ES-I3 (cell line): ENCODE results near the gene NELL1.

Experiments used
- H3K36me3 ChIP-seq: 2 replicates; pipeline ENCODE4 v1.6.1; 2013; ENCODE audit warnings: mild to moderate bottlenecking, low read length, control low read depth, moderate library complexity; ENCODE audit not compliant: insufficient read depth
- H3K4me1 ChIP-seq: 2 replicates; pipeline ENCODE4 v1.6.1; 2013; ENCODE audit warnings: mild to moderate bottlenecking, control low read depth, low read length; ENCODE audit not compliant: insufficient read depth
- H3K9ac ChIP-seq: 2 replicates; pipeline ENCODE4 v1.6.1; 2013; ENCODE audit warnings: low read depth, mild to moderate bottlenecking, low read length, moderate library complexity
- H3K9me3 ChIP-seq: 2 replicates; pipeline ENCODE4 v1.6.1; 2013; ENCODE audit warnings: mild to moderate bottlenecking, low read length, moderate library complexity; ENCODE audit not compliant: control insufficient read depth, insufficient read depth

NELL1 gene

DNA sequence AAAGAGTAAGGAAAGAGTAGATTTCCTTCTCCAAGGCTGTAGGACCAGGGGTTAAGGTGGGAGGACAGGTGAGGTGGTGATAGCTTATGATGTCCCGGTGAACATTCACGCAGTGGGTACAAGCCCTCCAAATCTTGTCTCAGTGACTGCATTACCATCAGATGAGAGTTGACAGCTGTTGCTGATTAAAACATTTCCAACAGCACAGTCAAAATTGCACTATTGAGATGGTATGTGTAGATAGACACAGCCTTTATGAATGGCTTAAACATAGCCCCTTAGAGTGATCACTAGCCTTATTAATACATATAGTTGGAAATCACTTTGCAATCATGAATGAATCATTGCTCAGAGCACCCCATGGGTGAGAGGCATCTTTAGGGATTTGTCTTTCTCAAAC lies 7.3 kb downstream of the NELL1 start:
- H3K9ac ChIP-seq: no peak overlapping the region
- no peaks in the 10 kb centered on the region for H3K4me1 ChIP-seq
- no peaks in the 10 kb centered on the region for H3K36me3 ChIP-seq
- H3K9me3 ChIP-seq: no peaks in the 10 kb centered on the region

DNA sequence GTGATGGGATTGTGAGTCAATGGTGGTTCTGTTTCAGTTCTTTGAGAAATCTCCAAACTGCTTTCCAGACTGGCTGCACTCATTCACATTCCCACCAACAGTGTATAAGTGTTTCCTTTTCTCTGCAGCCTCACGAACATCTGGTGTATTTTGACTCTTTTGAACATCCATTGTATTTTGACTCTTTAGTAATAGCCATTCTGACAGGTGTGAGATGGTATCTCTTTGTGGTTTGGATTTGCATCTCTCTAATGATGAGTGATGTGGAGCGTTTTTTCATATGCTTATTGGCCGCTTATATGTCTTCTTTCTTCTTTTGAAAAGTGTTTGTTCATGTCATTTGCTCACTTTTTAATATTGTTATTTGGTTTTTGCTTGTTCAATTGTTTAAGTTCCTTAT lies 19.4 kb downstream of the NELL1 start:
- H3K4me1 ChIP-seq: no peaks in the 10 kb centered on the region
- H3K9me3 ChIP-seq: no peaks in the 10 kb centered on the region
- no peaks in the 10 kb centered on the region for H3K36me3 ChIP-seq
- no peak overlapping the region for H3K9ac ChIP-seq

DNA sequence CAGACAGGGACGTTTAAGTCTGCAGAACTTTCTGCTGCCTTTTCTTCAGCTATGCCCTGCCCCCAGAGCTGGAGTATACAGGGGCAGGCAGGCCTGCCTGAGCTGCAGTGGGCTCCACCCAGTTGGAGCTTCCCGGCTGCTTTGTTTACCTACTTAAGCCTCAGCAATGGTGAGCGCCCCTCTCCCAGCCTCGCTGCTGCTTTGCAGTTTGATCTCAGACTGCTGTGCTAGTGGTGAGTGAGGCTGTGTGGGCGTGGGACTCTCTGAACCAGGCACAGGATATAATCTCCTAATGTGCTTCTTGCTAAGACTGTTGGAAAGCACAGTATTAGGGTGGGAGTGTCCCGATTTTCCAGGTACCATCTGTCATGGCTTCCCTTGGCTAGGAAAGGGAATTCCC lies 38.5 kb downstream of the NELL1 start:
- no peaks in the 10 kb centered on the region for H3K36me3 ChIP-seq

GRCh38 chr11:20712912-20713311 lies 43.5 kb downstream of the NELL1 start:
- H3K36me3 ChIP-seq: no peaks in the 10 kb centered on the region
- no peaks in the 10 kb centered on the region; the same call in 1 of the 2 replicates for H3K9me3 ChIP-seq
- no peak overlapping the region for H3K9ac ChIP-seq
- H3K4me1 ChIP-seq: no peaks in the 10 kb centered on the region

More for the DNA sequence above, 38.5 kb downstream of the NELL1 start:
- Histone ChIP-seq H3K9me3 (no peaks in the 10 kb centered on the region), H3K9ac (no peak overlapping the region), H3K4me1 (no peaks in the 10 kb centered on the region)

GRCh38 chr11:20715464-20715863 lies 46.1 kb downstream of the NELL1 start:
- Histone ChIP-seq H3K9ac (no peak overlapping the region), H3K4me1 (no peaks in the 10 kb centered on the region), H3K36me3 (no peaks in the 10 kb centered on the region), H3K9me3 (no peaks in the 10 kb centered on the region; the same call in 1 of the 2 replicates)

GRCh38 chr11:20715931-20716330 lies 46.5 kb downstream of the NELL1 start:
- H3K36me3 ChIP-seq: no peaks in the 10 kb centered on the region
- no peak overlapping the region for H3K9ac ChIP-seq
- H3K9me3 ChIP-seq: no peaks in the 10 kb centered on the region; the same call in 1 of the 2 replicates
- H3K4me1 ChIP-seq: no peaks in the 10 kb centered on the region

GRCh38 chr11:20719821-20720220 lies 50.4 kb downstream of the NELL1 start:
- Histone ChIP-seq H3K9me3 (no peaks in the 10 kb centered on the region), H3K9ac (no peak overlapping the region), H3K4me1 (no peaks in the 10 kb centered on the region), H3K36me3 (no peaks in the 10 kb centered on the region)

DNA sequence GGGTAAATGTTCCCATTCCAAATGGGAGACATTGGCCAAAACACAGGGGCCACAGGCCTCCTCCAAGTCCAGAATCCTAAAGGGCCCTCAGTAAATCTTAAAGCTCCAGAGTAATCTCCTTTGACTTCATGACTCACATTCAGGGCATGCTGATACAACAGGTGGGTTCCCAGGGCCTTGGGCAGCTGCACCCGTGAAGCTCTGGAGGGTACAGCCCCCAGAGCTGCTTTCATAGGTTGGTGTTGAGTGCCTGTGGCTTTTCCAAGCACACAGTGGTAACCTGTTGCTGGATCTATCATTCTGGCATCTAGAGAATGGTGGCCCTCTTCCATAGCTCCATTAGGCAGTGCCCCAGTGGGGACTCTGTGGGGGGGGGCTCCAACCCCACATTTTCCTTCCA lies 54.0 kb downstream of the NELL1 start:
- H3K36me3 ChIP-seq: no peaks in the 10 kb centered on the region

GRCh38 chr11:20729597-20730105 lies 60.3 kb downstream of the NELL1 start:
- Histone ChIP-seq H3K36me3 (no peaks in the 10 kb centered on the region), H3K4me1 (no peaks in the 10 kb centered on the region), H3K9ac (no peak overlapping the region), H3K9me3 (no peaks in the 10 kb centered on the region)

More for the DNA sequence above, 54.0 kb downstream of the NELL1 start:
- H3K9me3 ChIP-seq: no peaks in the 10 kb centered on the region
- no peak overlapping the region for H3K9ac ChIP-seq
- no peaks in the 10 kb centered on the region for H3K4me1 ChIP-seq

DNA sequence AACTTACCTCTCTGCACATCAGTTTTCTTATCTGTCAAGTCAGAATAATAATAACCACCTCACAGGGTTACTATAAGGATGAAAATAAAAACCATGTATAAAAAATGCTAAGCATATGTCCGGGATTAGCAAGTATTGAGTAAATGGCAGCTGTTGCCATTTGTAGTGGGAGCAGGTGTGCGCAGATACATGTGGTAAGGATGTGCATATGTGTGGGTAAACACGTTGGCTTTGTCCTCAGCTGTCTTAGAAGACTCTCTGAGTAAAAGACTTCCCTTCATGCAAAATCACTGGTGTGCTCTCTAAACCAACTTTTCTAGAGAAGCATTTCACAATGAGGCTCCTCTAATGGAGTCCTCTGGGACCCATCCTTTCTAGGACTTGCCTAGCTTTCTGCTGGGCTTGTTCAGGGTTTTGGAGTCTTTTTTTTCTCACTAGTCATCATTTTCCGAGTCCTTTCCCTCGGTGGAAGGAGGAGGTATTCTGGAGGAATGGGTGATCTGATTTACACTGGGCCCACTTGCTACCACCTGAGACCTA lies 62.4 kb downstream of the NELL1 start:
- no peak overlapping the region for H3K9ac ChIP-seq
- no peaks in the 10 kb centered on the region for H3K36me3 ChIP-seq
- H3K9me3 ChIP-seq: no peaks in the 10 kb centered on the region
- H3K4me1 ChIP-seq: no peaks in the 10 kb centered on the region

GRCh38 chr11:20739107-20739506 lies 69.7 kb downstream of the NELL1 start:
- no peak overlapping the region for H3K9ac ChIP-seq

GRCh38 chr11:20739577-20739976 lies 70.2 kb downstream of the NELL1 start:
- no peak overlapping the region for H3K9ac ChIP-seq
- H3K9me3 ChIP-seq: no peaks in the 10 kb centered on the region
- H3K4me1 ChIP-seq: peaks cover 17% of the 10 kb centered on the region
- H3K36me3 ChIP-seq: no peaks in the 10 kb centered on the region

More at GRCh38 chr11:20739107-20739506, 69.7 kb downstream of the NELL1 start:
- no peaks in the 10 kb centered on the region for H3K36me3 ChIP-seq
- H3K9me3 ChIP-seq: no peaks in the 10 kb centered on the region
- H3K4me1 ChIP-seq: peaks cover 17% of the 10 kb centered on the region

- no peak overlapping the region for H3K9ac ChIP-seq
- H3K36me3 ChIP-seq: no peaks in the 10 kb centered on the region
- H3K4me1 ChIP-seq: no peaks in the 10 kb centered on the region
- H3K9me3 ChIP-seq: no peaks in the 10 kb centered on the region
Measured at GRCh38 chr11:20754933-20755332, 85.5 kb downstream of the NELL1 start.

GRCh38 chr11:20759541-20759940 lies 90.2 kb downstream of the NELL1 start:
- Histone ChIP-seq H3K9me3 (no peaks in the 10 kb centered on the region), H3K4me1 (no peaks in the 10 kb centered on the region), H3K36me3 (no peaks in the 10 kb centered on the region), H3K9ac (no peak overlapping the region)

- Histone ChIP-seq H3K9ac (no peak overlapping the region), H3K36me3 (no peaks in the 10 kb centered on the region), H3K9me3 (no peaks in the 10 kb centered on the region), H3K4me1 (no peaks in the 10 kb centered on the region)
Measured at GRCh38 chr11:20760811-20761210, 91.4 kb downstream of the NELL1 start.
